Measurements from ENCODE around the gene KCTD19.

DNA sequence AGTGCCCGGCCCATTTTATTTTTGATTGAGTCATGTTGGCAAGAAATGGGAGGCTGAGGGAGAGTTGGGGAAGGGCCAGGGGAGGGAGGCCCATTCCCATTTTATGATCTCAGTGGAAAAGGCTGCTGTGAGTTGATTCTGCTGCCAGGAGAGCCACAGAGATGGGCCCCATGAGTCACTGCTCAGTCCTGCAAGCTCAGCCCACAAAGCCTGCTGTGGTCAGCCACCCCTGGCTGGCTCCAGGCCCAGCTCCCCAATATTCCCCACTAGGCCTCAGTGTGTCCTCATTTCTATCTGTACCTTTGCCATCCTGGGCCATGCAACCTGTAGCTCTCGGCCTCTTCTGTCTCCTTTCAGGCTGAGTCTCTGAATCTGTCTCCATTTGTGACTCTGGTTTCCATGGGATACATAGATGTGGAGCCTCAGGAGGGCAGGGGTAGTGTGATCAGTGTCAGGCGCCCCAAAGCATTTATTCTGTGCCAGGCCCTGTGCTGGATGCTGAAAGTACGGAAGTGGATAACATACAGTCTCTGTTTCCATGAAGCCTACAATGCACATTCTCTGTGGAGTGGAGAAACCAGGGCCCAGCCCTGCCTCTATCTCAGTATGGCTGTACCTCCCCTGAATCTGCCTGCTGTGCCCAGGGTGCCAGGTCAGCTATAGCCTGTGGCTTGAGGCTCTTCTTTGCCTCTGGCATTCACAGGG is 49.1 kb downstream of the KCTD19 start:
- no peak for TF ChIP-seq YY1 (IDR thresholded peaks at IDR 0.05; ENCODE audit: insufficient read depth, insufficient read length)
- TF ChIP-seq ZNF274 (IDR thresholded peaks at IDR 0.05; ENCODE audit: low read depth, low read length): no peak
- no peak for TF ChIP-seq SUZ12 (IDR thresholded peaks at IDR 0.05; ENCODE audit: extremely low read depth, insufficient read depth, insufficient read length)
